A549 (cell line): ENCODE results near the gene ABCC4. TPM values are rescaled to one million over a fixed set of nuclear protein-coding genes. Genes with fewer than 3 reads are reported as not detected.

Source experiments
- ATAC-seq, 2 experiments: fragments of 200-7000 bp in 1 of 2; fragments of >200 bp in 1 of 2; cut with Nextera tagmentation in 1 of 2; cut with Tn5 transposase in 1 of 2; 3 replicates each; pipeline versions ENCODE4 v1.8.0 to v1.9.1; 2018 to 2020; ENCODE audit warnings: mild to moderate bottlenecking in 1 of 2, moderate library complexity in 1 of 2
- CTCF ChIA-PET: fragments of 300-600 bp; sonication (Branson Sonifier 250); formaldehyde crosslinking; extraction: SDS; loops from one replicate; lab custom pipeline; 2021; ENCODE audit warnings: antibody characterized with exemption, inconsistent platforms; lab: Yijun Ruan, JAX
- POLR2A ChIA-PET: fragments of 350-600 bp; formaldehyde crosslinking; extraction: SDS; loops from one replicate; lab custom pipeline; 2021; ENCODE audit warnings: antibody characterized with exemption, inconsistent platforms; lab: Yijun Ruan, JAX
- DNase-seq, 2 experiments: peaks; one replicate each; pipeline versions ENCODE4 v3.0.0 to v3.0.0-alpha.2; 2011 to 2016; ENCODE audit warnings: low read depth in 1 of 2, low spot score in 1 of 2
- FAIRE-seq: peaks from 2 replicates; lab custom pipeline; 2011; peaks lifted over from hg19 to GRCh38; lab: Jason Lieb, UNC
- H3K27ac ChIP-seq, 2 experiments: fragments of >200 bp; sonication (Bioruptor Twin); formaldehyde crosslinking; 3 replicates each; pipeline ENCODE4 v1.5.1; 2016 to 2017
- H3K4me1 ChIP-seq: fragments of >200 bp; sonication (Bioruptor Twin); formaldehyde crosslinking; 3 replicates; pipeline ENCODE4 v1.6.1; 2016
- H3K4me2 ChIP-seq: fragments of >200 bp; sonication (Bioruptor Twin); formaldehyde crosslinking; 3 replicates; pipeline ENCODE4 v1.6.1; 2016
- H3K4me3 ChIP-seq: fragments of >200 bp; sonication (Bioruptor Twin); formaldehyde crosslinking; 3 replicates; pipeline ENCODE4 v1.5.1; 2016
- H3K9me3 ChIP-seq: fragments of >200 bp; sonication (Bioruptor Twin); formaldehyde crosslinking; 3 replicates; pipeline ENCODE4 v1.6.1; 2016
- CBX8 ChIP-seq: fragments of 200-600 bp; sonication (generic); IDR thresholded peaks from 2 replicates; pipeline ENCODE4 v1.6.1; 2016
- CEBPB ChIP-seq, 2 experiments: fragments of >200 bp in 1 of 2; sonication (Bioruptor Twin) in 1 of 2; formaldehyde crosslinking in 1 of 2; IDR thresholded peaks; 2 replicates each; pipeline ENCODE4 v1.6.1; 2012 to 2016
- FOSL2 ChIP-seq, 2 experiments: fragments of 450-650 bp in 1 of 2; fragments of >200 bp in 1 of 2; sonication (Bioruptor Twin) in 1 of 2; formaldehyde crosslinking; IDR thresholded peaks; 2 replicates each; pipeline versions ENCODE4 v1.5.0 to v1.6.1; 2016 to 2020; ENCODE audit warnings: mild to moderate bottlenecking in 1 of 2, moderate library complexity in 1 of 2
- HDAC2 ChIP-seq: fragments of 200-600 bp; sonication (generic); IDR thresholded peaks from 2 replicates; pipeline ENCODE4 v1.6.1; 2016
- JUN ChIP-seq, 2 experiments: fragments of >200 bp; sonication (Bioruptor Twin); formaldehyde crosslinking; IDR thresholded peaks; 2 replicates in 1 of 2; 3 replicates in 1 of 2; pipeline ENCODE4 v1.6.1; 2016 to 2017
- JUNB ChIP-seq: fragments of >200 bp; sonication (Bioruptor Twin); formaldehyde crosslinking; IDR thresholded peaks from 2 replicates; pipeline ENCODE4 v1.6.1; 2016
- MAFK ChIP-seq: fragments of 450-650 bp; IDR thresholded peaks from 2 replicates; pipeline ENCODE4 v1.6.1; 2014; ENCODE audit not compliant: partially characterized antibody
- MAZ ChIP-seq: fragments of 150-350 bp; IDR thresholded peaks from 2 replicates; pipeline ENCODE4 v1.6.1; 2014; ENCODE audit warnings: antibody characterized with exemption, low read depth, low read length, borderline replicate concordance
- MYC ChIP-seq: IDR thresholded peaks from 2 replicates; pipeline ENCODE4 v1.6.1; 2012; ENCODE audit warnings: mild to moderate bottlenecking, inconsistent platforms, low read length, improper control_type of control experiment, borderline replicate concordance
- NFE2L2 ChIP-seq: fragments of 150-350 bp; conservative IDR thresholded peaks from 2 replicates; pipeline ENCODE4 v1.6.1; 2014; ENCODE audit warnings: low read length
- NPAS2 ChIP-seq: fragments of 250-450 bp; sonication (Bioruptor Pico); IDR thresholded peaks from 2 replicates; pipeline ENCODE4 v1.8.0; 2022; ENCODE audit warnings: mild to moderate bottlenecking, moderate library complexity, borderline replicate concordance
- RAD21 ChIP-seq, 2 experiments: fragments of >200 bp in 1 of 2; sonication (Bioruptor Twin) in 1 of 2; formaldehyde crosslinking in 1 of 2; IDR thresholded peaks in 1 of 2; conservative IDR thresholded peaks in 1 of 2; 2 replicates in 1 of 2; 3 replicates in 1 of 2; pipeline ENCODE4 v1.6.1; 2012 to 2018; ENCODE audit warnings: inconsistent platforms in 1 of 2
- RNF2 ChIP-seq: fragments of 200-600 bp; sonication (generic); IDR thresholded peaks from 2 replicates; pipeline ENCODE4 v1.6.1; 2016; ENCODE audit warnings: low read depth, mild to moderate bottlenecking, antibody characterized with exemption, moderate library complexity, borderline replicate concordance
- ZC3H11A ChIP-seq: fragments of 450-650 bp; IDR thresholded peaks from 2 replicates; pipeline ENCODE4 v1.6.1; 2014; ENCODE audit warnings: antibody characterized with exemption, mild to moderate bottlenecking
- ZSCAN20 ChIP-seq: fragments of 250-450 bp; sonication (Bioruptor Pico); IDR thresholded peaks from 2 replicates; pipeline ENCODE4 v1.8.0; 2022; ENCODE audit warnings: mild to moderate bottlenecking, moderate library complexity
- WGBS: methylation state at CpG from one replicate; pipeline ENCODE4 v1.1.6; 2017; ENCODE audit errors: missing lambda C conversion rate; 5-methylcytosine and 5-hydroxymethylcytosine counted together
- polyA plus RNA-seq, 4 experiments: library from polyadenylated mRNA; depleted of rRNA in 3 of 4; stranded (reverse); fragments of >200 nt; fragmentation: RNase III in 1 of 4; extraction: RNeasy Plus Mini Kit Qiagen cat#74134 plus additional on column Dnase treatment in 1 of 4; gene quantifications; 2 replicates in 3 of 4; 3 replicates in 1 of 4; pipeline ENCODE4 v1.2.3, GENCODE V29; 2011 to 2017
- TF ChIP-seq, protein P1 (sequence below): fragments of 200-600 bp; sonication (generic); IDR thresholded peaks from 2 replicates; pipeline ENCODE4 v1.6.1; 2016; ENCODE audit warnings: antibody characterized with exemption, mild to moderate bottlenecking, moderate library complexity
- TF ChIP-seq, protein P2 (sequence below): fragments of >200 bp; sonication (Bioruptor Twin); formaldehyde crosslinking; IDR thresholded peaks from 3 replicates; pipeline ENCODE4 v1.6.1; 2016
- TF ChIP-seq, protein P3 (sequence below): fragments of 250-450 bp; sonication (Bioruptor Pico); IDR thresholded peaks from 2 replicates; pipeline ENCODE4 v1.5.0; 2020; ENCODE audit warnings: low read depth, mild to moderate bottlenecking, moderate library complexity
- TF ChIP-seq, protein P4 (sequence below): fragments of 250-450 bp; sonication (Bioruptor Pico); IDR thresholded peaks from 2 replicates; pipeline ENCODE4 v1.5.0; 2021; ENCODE audit warnings: mild to moderate bottlenecking, moderate library complexity, borderline replicate concordance

Gene ABCC4
- polyA plus RNA-seq, 2 of the 4 experiments (the other 2 are of a cell fraction), result 23.5 to 56.2 TPM

DNA sequence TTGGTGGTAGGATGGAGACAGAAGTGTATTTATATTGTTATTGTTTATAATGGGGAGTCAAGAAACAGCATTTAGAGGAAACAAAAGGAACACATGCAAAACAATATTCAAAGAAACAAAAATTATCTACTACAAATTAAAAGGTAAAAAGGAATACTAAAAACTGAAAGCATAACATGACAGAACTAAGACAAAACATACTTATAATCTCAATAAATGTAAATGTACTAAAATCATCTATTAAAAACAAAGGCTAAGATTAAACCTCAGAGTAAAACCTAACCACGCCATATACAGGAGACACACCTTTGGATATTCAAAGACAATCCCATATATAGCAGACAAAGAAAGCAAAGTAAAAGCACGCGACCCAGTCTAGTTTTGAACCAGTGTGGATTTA is 273.6 kb downstream of the ABCC4 start:
- Histone ChIP-seq H3K4me2 (no peak overlapping the region), H3K9me3 (no peaks in the 10 kb centered on the region), H3K27ac (no peak overlapping the region), H3K4me3 (no peak overlapping the region), H3K4me1 (peaks cover 9% of the 10 kb centered on the region; the same call in 2 of the 3 replicates)
- no peak for DNase-seq
- POLR2A ChIA-PET, result no interaction called here
- CTCF ChIA-PET, result no interaction called here
- no peak for FAIRE-seq
- 95% methylated on average over 3 of the region's 3 CpGs for WGBS
- no peak for ATAC-seq
- TF ChIP-seq CBX8, result no peak
- TF ChIP-seq, protein P1, sequence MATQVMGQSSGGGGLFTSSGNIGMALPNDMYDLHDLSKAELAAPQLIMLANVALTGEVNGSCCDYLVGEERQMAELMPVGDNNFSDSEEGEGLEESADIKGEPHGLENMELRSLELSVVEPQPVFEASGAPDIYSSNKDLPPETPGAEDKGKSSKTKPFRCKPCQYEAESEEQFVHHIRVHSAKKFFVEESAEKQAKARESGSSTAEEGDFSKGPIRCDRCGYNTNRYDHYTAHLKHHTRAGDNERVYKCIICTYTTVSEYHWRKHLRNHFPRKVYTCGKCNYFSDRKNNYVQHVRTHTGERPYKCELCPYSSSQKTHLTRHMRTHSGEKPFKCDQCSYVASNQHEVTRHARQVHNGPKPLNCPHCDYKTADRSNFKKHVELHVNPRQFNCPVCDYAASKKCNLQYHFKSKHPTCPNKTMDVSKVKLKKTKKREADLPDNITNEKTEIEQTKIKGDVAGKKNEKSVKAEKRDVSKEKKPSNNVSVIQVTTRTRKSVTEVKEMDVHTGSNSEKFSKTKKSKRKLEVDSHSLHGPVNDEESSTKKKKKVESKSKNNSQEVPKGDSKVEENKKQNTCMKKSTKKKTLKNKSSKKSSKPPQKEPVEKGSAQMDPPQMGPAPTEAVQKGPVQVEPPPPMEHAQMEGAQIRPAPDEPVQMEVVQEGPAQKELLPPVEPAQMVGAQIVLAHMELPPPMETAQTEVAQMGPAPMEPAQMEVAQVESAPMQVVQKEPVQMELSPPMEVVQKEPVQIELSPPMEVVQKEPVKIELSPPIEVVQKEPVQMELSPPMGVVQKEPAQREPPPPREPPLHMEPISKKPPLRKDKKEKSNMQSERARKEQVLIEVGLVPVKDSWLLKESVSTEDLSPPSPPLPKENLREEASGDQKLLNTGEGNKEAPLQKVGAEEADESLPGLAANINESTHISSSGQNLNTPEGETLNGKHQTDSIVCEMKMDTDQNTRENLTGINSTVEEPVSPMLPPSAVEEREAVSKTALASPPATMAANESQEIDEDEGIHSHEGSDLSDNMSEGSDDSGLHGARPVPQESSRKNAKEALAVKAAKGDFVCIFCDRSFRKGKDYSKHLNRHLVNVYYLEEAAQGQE, result no peak
- no peak for TF ChIP-seq JUN (IDR thresholded peaks at IDR 0.05)
- TF ChIP-seq NPAS2, result no peak
- TF ChIP-seq ZC3H11A, result no peak
- TF ChIP-seq NFE2L2, result no peak
- TF ChIP-seq JUNB, result no peak
- TF ChIP-seq MAZ, result no peak
- TF ChIP-seq, protein P2, sequence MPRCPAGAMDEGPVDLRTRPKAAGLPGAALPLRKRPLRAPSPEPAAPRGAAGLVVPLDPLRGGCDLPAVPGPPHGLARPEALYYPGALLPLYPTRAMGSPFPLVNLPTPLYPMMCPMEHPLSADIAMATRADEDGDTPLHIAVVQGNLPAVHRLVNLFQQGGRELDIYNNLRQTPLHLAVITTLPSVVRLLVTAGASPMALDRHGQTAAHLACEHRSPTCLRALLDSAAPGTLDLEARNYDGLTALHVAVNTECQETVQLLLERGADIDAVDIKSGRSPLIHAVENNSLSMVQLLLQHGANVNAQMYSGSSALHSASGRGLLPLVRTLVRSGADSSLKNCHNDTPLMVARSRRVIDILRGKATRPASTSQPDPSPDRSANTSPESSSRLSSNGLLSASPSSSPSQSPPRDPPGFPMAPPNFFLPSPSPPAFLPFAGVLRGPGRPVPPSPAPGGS, result no peak
- TF ChIP-seq ZSCAN20 (CRISPR knock-in tag), result no peak
- TF ChIP-seq RNF2, result no peak
- TF ChIP-seq, protein P3, sequence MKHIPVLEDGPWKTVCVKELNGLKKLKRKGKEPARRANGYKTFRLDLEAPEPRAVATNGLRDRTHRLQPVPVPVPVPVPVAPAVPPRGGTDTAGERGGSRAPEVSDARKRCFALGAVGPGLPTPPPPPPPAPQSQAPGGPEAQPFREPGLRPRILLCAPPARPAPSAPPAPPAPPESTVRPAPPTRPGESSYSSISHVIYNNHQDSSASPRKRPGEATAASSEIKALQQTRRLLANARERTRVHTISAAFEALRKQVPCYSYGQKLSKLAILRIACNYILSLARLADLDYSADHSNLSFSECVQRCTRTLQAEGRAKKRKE (CRISPR knock-in tag), result no peak
- no peak for TF ChIP-seq FOSL2 (IDR thresholded peaks at IDR 0.05)
- no peak for TF ChIP-seq FOSL2 (CRISPR knock-in tag; IDR thresholded peaks at IDR 0.05)

DNA sequence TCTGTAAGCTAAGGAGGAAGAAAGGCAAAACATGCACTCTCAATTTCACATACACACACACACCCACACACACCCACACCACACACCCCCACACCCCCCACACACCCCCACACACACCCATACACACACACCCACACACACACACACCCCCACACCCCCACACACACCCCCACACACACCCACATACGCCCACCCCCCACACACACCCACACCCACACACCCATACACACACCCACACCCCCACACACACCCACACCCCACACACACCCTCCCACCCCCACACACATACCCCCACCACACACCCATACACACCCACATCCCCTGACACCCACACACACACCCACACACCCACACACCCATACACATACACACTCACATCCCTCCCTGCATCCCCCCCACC is 276.1 kb downstream of the ABCC4 start:
- POLR2A ChIA-PET, result no interaction called here

More for the DNA sequence above, 276.1 kb downstream of the ABCC4 start:
- ATAC-seq (peak in 1 of 2 experiments; percentile 43; a peak in 1 of 6 replicates), FAIRE-seq (no peak), DNase-seq (no peak)
- Histone ChIP-seq H3K9me3 (no peaks in the 10 kb centered on the region), H3K4me1 (peaks cover 9% of the 10 kb centered on the region; the same call in 2 of the 3 replicates), H3K4me3 (no peak overlapping the region), H3K4me2 (no peak overlapping the region), H3K27ac (no peak overlapping the region)
- WGBS, result no CpG with 5 or more reads among the region's 1 CpG
- no peak for TF ChIP-seq ZSCAN20 (CRISPR knock-in tag)
- no peak for TF ChIP-seq HDAC2
- TF ChIP-seq MYC, result no peak
- TF ChIP-seq RAD21 (conservative IDR thresholded peaks at IDR 0.05 in 1 of 2, IDR thresholded peaks at IDR 0.05 in 1 of 2), result no peak
- TF ChIP-seq JUN (IDR thresholded peaks at IDR 0.05), result no peak
- TF ChIP-seq, protein P2, result no peak
- TF ChIP-seq CEBPB (IDR thresholded peaks at IDR 0.05), result no peak
- TF ChIP-seq FOSL2 (IDR thresholded peaks at IDR 0.05), result no peak
- no peak for TF ChIP-seq FOSL2 (CRISPR knock-in tag; IDR thresholded peaks at IDR 0.05)
- TF ChIP-seq, protein P4, sequence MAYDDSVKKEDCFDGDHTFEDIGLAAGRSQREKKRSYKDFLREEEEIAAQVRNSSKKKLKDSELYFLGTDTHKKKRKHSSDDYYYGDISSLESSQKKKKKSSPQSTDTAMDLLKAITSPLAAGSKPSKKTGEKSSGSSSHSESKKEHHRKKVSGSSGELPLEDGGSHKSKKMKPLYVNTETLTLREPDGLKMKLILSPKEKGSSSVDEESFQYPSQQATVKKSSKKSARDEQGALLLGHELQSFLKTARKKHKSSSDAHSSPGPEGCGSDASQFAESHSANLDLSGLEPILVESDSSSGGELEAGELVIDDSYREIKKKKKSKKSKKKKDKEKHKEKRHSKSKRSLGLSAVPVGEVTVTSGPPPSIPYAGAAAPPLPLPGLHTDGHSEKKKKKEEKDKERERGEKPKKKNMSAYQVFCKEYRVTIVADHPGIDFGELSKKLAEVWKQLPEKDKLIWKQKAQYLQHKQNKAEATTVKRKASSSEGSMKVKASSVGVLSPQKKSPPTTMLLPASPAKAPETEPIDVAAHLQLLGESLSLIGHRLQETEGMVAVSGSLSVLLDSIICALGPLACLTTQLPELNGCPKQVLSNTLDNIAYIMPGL (CRISPR knock-in tag), result no peak
- no peak for TF ChIP-seq NPAS2
- no peak for TF ChIP-seq MAFK
- CTCF ChIA-PET, result interaction anchor here (1.2 kb wide), 1 partner anchor 379 kb away, joined by 4 read pairs; no protein-coding TSS in a partner anchor
